ENCODE measurements around the gene PIGK. TPM values are rescaled to one million over a fixed set of nuclear protein-coding genes. Genes with fewer than 3 reads are reported as not detected.

Gene PIGK
- polyA plus RNA-seq, 3 donors: 4.0 to 24.7 (median 19.4) TPM

GRCh38 chr1:77245830-77246229 is 26.6 kb upstream of the PIGK start:
- H3K4me3 ChIP-seq (replicated peaks in 1 of 3; ENCODE audit: low read depth in 2 of 3, low read length in 3 of 3): no peak overlapping the region
- no peak overlapping the region for H3K4me3 Mint-ChIP-seq
- H3K4me2 ChIP-seq (replicated peaks; ENCODE audit: extremely low read depth, low read length, poor library complexity, severe bottlenecking): no peak overlapping the region
- peaks cover 0 to 2% (median 1%) of the 10 kb centered on the region in 3 donors for H3K27me3 Mint-ChIP-seq (ENCODE audit: low read depth in 3 of 3)
- DNase-seq: no peak
- no peak overlapping the region for H3K9ac ChIP-seq (ENCODE audit: insufficient read depth, low read length, poor library complexity, severe bottlenecking)
- peaks cover 0 to 7% of the 10 kb centered on the region in 2 donors for H3K36me3 Mint-ChIP-seq
- intact Hi-C loops (cut with micrococcal nuclease): no loop called here
- WGBS (ENCODE audit: insufficient coverage): no CpG with 5 or more reads among the region's 2 CpGs
- H3K27ac Mint-ChIP-seq: no peak overlapping the region
- TF ChIP-seq, protein P1, sequence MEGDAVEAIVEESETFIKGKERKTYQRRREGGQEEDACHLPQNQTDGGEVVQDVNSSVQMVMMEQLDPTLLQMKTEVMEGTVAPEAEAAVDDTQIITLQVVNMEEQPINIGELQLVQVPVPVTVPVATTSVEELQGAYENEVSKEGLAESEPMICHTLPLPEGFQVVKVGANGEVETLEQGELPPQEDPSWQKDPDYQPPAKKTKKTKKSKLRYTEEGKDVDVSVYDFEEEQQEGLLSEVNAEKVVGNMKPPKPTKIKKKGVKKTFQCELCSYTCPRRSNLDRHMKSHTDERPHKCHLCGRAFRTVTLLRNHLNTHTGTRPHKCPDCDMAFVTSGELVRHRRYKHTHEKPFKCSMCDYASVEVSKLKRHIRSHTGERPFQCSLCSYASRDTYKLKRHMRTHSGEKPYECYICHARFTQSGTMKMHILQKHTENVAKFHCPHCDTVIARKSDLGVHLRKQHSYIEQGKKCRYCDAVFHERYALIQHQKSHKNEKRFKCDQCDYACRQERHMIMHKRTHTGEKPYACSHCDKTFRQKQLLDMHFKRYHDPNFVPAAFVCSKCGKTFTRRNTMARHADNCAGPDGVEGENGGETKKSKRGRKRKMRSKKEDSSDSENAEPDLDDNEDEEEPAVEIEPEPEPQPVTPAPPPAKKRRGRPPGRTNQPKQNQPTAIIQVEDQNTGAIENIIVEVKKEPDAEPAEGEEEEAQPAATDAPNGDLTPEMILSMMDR (IDR thresholded peaks at IDR 0.05): no peak
- peaks cover 25 to 55% (median 43%) of the 10 kb centered on the region in 7 donors for H3K9me3 Mint-ChIP-seq
- no peaks in the 10 kb centered on the region for H4K20me1 ChIP-seq (ENCODE audit: insufficient read depth, low read length)
- no peaks in the 10 kb centered on the region for H3K4me1 ChIP-seq (ENCODE audit: control insufficient read depth in 1 of 2, insufficient read depth in 2 of 2, low read length in 2 of 2)
- no peak overlapping the region for H3K27ac ChIP-seq (ENCODE audit: low read depth in 1 of 2, low read length in 2 of 2)
- H3K9me3 ChIP-seq (replicated peaks in 1 of 2; ENCODE audit: control insufficient read depth in 1 of 2, insufficient read depth in 1 of 2, low read length in 2 of 2): peaks cover 17 to 26% of the 10 kb centered on the region in 2 donors
- H3K36me3 ChIP-seq (replicated peaks in 1 of 2; ENCODE audit: control insufficient read depth in 1 of 2, insufficient read depth in 2 of 2, low read length in 2 of 2): peaks cover 0 to 5% of the 10 kb centered on the region in 2 donors
- no peaks in the 10 kb centered on the region for H3K79me2 ChIP-seq (ENCODE audit: insufficient read depth, low read length)
- H3K4me1 Mint-ChIP-seq: peaks cover 1% of the 10 kb centered on the region
- no peak overlapping the region for H2AFZ ChIP-seq (ENCODE audit: insufficient read depth, low read depth, low read length, poor library complexity, severe bottlenecking)
- no peaks in the 10 kb centered on the region for H3K27me3 ChIP-seq (ENCODE audit: control insufficient read depth in 2 of 2, insufficient read depth in 2 of 2, low read length in 2 of 2)

DNA sequence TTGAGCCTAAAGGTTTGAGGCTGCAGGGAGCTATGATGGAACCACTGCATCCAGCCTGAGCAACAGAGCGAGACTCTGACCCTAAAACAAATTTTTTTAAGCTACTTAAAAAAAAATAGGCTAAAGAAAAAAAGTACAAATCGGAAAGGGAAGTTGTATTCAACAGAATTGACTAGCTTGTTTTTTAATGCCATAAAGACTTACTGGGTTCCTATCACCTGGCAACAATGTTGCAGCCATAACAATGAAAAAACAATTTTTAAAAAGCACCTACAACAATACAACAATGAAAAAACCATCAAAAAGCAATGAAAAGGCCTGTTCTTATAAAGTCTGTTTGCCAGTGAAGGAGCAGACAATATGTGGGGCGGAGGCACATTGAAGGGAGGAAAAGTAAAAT is 20.1 kb upstream of the PIGK start:
- Histone ChIP-seq H4K20me1 (ENCODE audit: insufficient read depth, low read length) (no peaks in the 10 kb centered on the region), H2AFZ (ENCODE audit: insufficient read depth, low read depth, low read length, poor library complexity, severe bottlenecking) (peak overlapping the region; percentile 53), H3K79me2 (ENCODE audit: insufficient read depth, low read length) (no peaks in the 10 kb centered on the region), H3K9ac (ENCODE audit: insufficient read depth, low read length, poor library complexity, severe bottlenecking) (no peak overlapping the region), H3K9me3 (replicated peaks in 1 of 2; ENCODE audit: control insufficient read depth in 1 of 2, insufficient read depth in 1 of 2, low read length in 2 of 2) (peaks cover 7 to 10% of the 10 kb centered on the region in 2 donors), H3K27ac (ENCODE audit: low read depth in 1 of 2, low read length in 2 of 2) (no peak overlapping the region), H3K4me2 (replicated peaks; ENCODE audit: extremely low read depth, low read length, poor library complexity, severe bottlenecking) (no peak overlapping the region), H3K4me1 (ENCODE audit: control insufficient read depth in 1 of 2, insufficient read depth in 2 of 2, low read length in 2 of 2) (peaks cover 11 to 13% of the 10 kb centered on the region in 2 donors), H3K36me3 (replicated peaks in 1 of 2; ENCODE audit: control insufficient read depth in 1 of 2, insufficient read depth in 2 of 2, low read length in 2 of 2) (no peaks in the 10 kb centered on the region), H3K27me3 (ENCODE audit: control insufficient read depth in 2 of 2, insufficient read depth in 2 of 2, low read length in 2 of 2) (no peaks in the 10 kb centered on the region), H3K4me3 (replicated peaks in 1 of 3; ENCODE audit: low read depth in 2 of 3, low read length in 3 of 3) (no peak overlapping the region)
- no CpG with 5 or more reads among the region's 3 CpGs for WGBS (ENCODE audit: insufficient coverage)
- TF ChIP-seq, protein P1 (IDR thresholded peaks at IDR 0.05): no peak
- Mint-ChIP-seq H3K4me1 (peaks cover 20% of the 10 kb centered on the region), H3K9me3 (peaks cover 10 to 19% (median 15%) of the 10 kb centered on the region in 7 donors), H3K27ac (peak overlapping the region in 1 of 7 donors; percentile 54), H3K4me3 (no peak overlapping the region), H3K36me3 (peaks cover 0 to 9% of the 10 kb centered on the region in 2 donors), H3K27me3 (ENCODE audit: low read depth in 3 of 3) (peaks cover 0 to 2% (median 0%) of the 10 kb centered on the region in 3 donors)
- intact Hi-C loops (cut with micrococcal nuclease): no loop called here
- DNase-seq: no peak
